HCT116 (cell line): Measurements from ENCODE around the gene CC2D1A. TPM values are rescaled to one million over a fixed set of nuclear protein-coding genes. Genes with fewer than 3 reads are reported as not detected.

Source experiments
- ATAC-seq: fragments of 200-7000 bp; cut with Tn5 transposase; 2 replicates; pipeline ENCODE4 v1.9.1; 2020; ENCODE audit warnings: mild to moderate bottlenecking, moderate library complexity
- BruUV-seq: library from RNA; stranded (reverse); fragments of 400-500 nt; replicated peaks from 2 replicates; lab custom pipeline; 2021; lab: Mats Ljungman, UMichigan
- CTCF ChIA-PET: fragments of 300-600 bp; sonication (Branson Sonifier 250); formaldehyde crosslinking; loops from one replicate; lab custom pipeline; 2021; ENCODE audit warnings: antibody characterized with exemption; lab: Charles Lee
- POLR2A ChIA-PET: fragments of 300-600, 350-600 bp; sonication (Branson Sonifier 250); formaldehyde crosslinking; loops from one replicate; lab custom pipeline; 2021; ENCODE audit warnings: antibody characterized with exemption; lab: Charles Lee
- RAD21 ChIA-PET, 2 experiments: fragments of 300-600 bp; sonication (Branson Sonifier 250); formaldehyde crosslinking; loops; one replicate each; lab custom pipeline; 2023; ENCODE audit warnings: low total read pairs in 2 of 2; ENCODE audit not compliant: uncharacterized antibody in 2 of 2, unreplicated experiment in 2 of 2, low non-redundant PET in 1 of 2; lab: Charles Lee
- DNase-seq: peaks from one replicate; pipeline ENCODE4 v3.0.0-alpha.2; 2010; ENCODE audit warnings: low read depth, low spot score
- H2AFZ ChIP-seq: fragments of 200-600 bp; shearing (Covaris generic), sonication (generic); 2 replicates; pipeline ENCODE4 v1.6.1; 2017; ENCODE audit warnings: low read depth, mixed run types, mixed read lengths, antibody characterized with exemption, low read length; ENCODE audit not compliant: poor library complexity, severe bottlenecking
- H3K27ac ChIP-seq: 2 replicates; pipeline ENCODE4 v1.5.1; 2012; ENCODE audit warnings: low read depth, low read length
- H3K27me3 ChIP-seq: fragments of 200-600 bp; sonication (generic); 2 replicates; pipeline ENCODE4 v1.6.1; 2016; ENCODE audit warnings: mixed run types, low read length, mixed read lengths; ENCODE audit not compliant: insufficient read depth
- H3K36me3 ChIP-seq, 2 experiments: fragments of 200-500 bp in 1 of 2; fragments of 200-600 bp in 1 of 2; sonication (Bioruptor generic) in 1 of 2; sonication (generic) in 1 of 2; 2 replicates each; pipeline versions ENCODE4 v1.5.1 to v1.6.1; 2014 to 2016; ENCODE audit warnings: low read length in 2 of 2, inconsistent platforms in 1 of 2, mixed read lengths in 1 of 2, mixed run types in 1 of 2; ENCODE audit not compliant: insufficient read depth in 2 of 2, control insufficient read depth in 1 of 2
- H3K4me1 ChIP-seq, 2 experiments: fragments of 200-600 bp in 1 of 2; sonication (generic) in 1 of 2; 2 replicates each; pipeline versions ENCODE4 v1.5.1 to v1.6.1; 2012 to 2017; ENCODE audit warnings: low read length in 2 of 2, inconsistent platforms in 1 of 2, mild to moderate bottlenecking in 1 of 2, mixed read lengths in 1 of 2, mixed run types in 1 of 2, moderate library complexity in 1 of 2; ENCODE audit not compliant: insufficient read depth in 2 of 2, control insufficient read depth in 1 of 2
- H3K4me2 ChIP-seq: fragments of 200-600 bp; sonication (generic); 2 replicates; pipeline ENCODE4 v1.6.1; 2017; ENCODE audit warnings: mixed run types, low read length, mixed read lengths
- H3K4me3 ChIP-seq, 2 experiments: fragments of 200-600 bp in 1 of 2; sonication (generic) in 1 of 2; replicated peaks in 1 of 2; 2 replicates each; pipeline ENCODE4 v1.5.1; 2011 to 2016; ENCODE audit warnings: low read length in 2 of 2, control low read depth in 1 of 2, low read depth in 1 of 2, mild to moderate bottlenecking in 1 of 2, mixed read lengths in 1 of 2, mixed run types in 1 of 2
- H3K79me2 ChIP-seq: fragments of 200-600 bp; sonication (generic); 2 replicates; pipeline ENCODE4 v1.6.1; 2017; ENCODE audit warnings: mild to moderate bottlenecking, mixed run types, low read length, moderate library complexity, mixed read lengths; ENCODE audit not compliant: insufficient read depth
- H3K9ac ChIP-seq: fragments of 200-600 bp; sonication (generic); 2 replicates; pipeline ENCODE4 v1.6.1; 2016; ENCODE audit warnings: low read length, mixed read lengths
- H3K9me2 ChIP-seq: fragments of 200-600 bp; sonication (generic), shearing (Covaris generic); 2 replicates; pipeline ENCODE4 v1.6.1; 2017; ENCODE audit warnings: mixed run types, mild to moderate bottlenecking, moderate library complexity; ENCODE audit not compliant: insufficient read depth
- H3K9me3 ChIP-seq, 2 experiments: fragments of 200-500 bp in 1 of 2; fragments of 200-600 bp in 1 of 2; sonication (Bioruptor generic) in 1 of 2; sonication (generic) in 1 of 2; 2 replicates each; pipeline ENCODE4 v1.6.1; 2014 to 2017; ENCODE audit warnings: low read length in 2 of 2, mixed read lengths in 2 of 2, inconsistent platforms in 1 of 2, low read depth in 1 of 2, mild to moderate bottlenecking in 1 of 2, mixed run types in 1 of 2, moderate library complexity in 1 of 2; ENCODE audit not compliant: control insufficient read depth in 1 of 2, insufficient read depth in 1 of 2
- H4K20me1 ChIP-seq: fragments of 200-600 bp; sonication (generic), shearing (Covaris generic); 2 replicates; pipeline ENCODE4 v1.6.1; 2017; ENCODE audit warnings: mixed run types, mild to moderate bottlenecking, moderate library complexity; ENCODE audit not compliant: insufficient read depth
- CBX3 ChIP-seq: IDR thresholded peaks from 2 replicates; pipeline ENCODE4 v1.6.1; 2012; ENCODE audit warnings: low read depth
- EGR1 ChIP-seq: IDR thresholded peaks from 2 replicates; pipeline ENCODE4 v1.6.1; 2012; ENCODE audit warnings: low read depth
- EZH2 ChIP-seq: fragments of 200-600 bp; sonication (generic); IDR thresholded peaks from 2 replicates; pipeline ENCODE4 v1.6.1; 2017; ENCODE audit warnings: antibody characterized with exemption, mixed run types
- EZH2phosphoT487 ChIP-seq: fragments of 200-600 bp; IDR thresholded peaks from 2 replicates; pipeline ENCODE4 v1.6.1; 2018; ENCODE audit warnings: antibody characterized with exemption, borderline replicate concordance
- FOSL1 ChIP-seq: IDR thresholded peaks from 2 replicates; pipeline ENCODE4 v1.6.1; 2012; ENCODE audit warnings: low read depth
- JUND ChIP-seq: IDR thresholded peaks from 2 replicates; pipeline ENCODE4 v1.6.1; 2012
- POLR2A ChIP-seq: IDR thresholded peaks from 2 replicates; pipeline ENCODE4 v1.7.0; 2011; ENCODE audit warnings: borderline replicate concordance; ENCODE audit not compliant: insufficient read depth, insufficient read length; ENCODE audit errors: extremely low read depth
- POLR2AphosphoS5 ChIP-seq: IDR thresholded peaks from 2 replicates; pipeline ENCODE4 v1.6.1; 2011; ENCODE audit warnings: mild to moderate bottlenecking, low read depth, low read length, moderate library complexity
- RAD21 ChIP-seq: IDR thresholded peaks from 2 replicates; pipeline ENCODE4 v1.6.1; 2012; ENCODE audit warnings: low read depth, mild to moderate bottlenecking
- SIN3A ChIP-seq: IDR thresholded peaks from 2 replicates; pipeline ENCODE4 v1.6.1; 2012; ENCODE audit warnings: low read depth
- SP1 ChIP-seq: IDR thresholded peaks from 2 replicates; pipeline ENCODE4 v1.6.1; 2012; ENCODE audit warnings: low read depth
- TCF7L2 ChIP-seq: IDR thresholded peaks from 2 replicates; pipeline ENCODE4 v1.7.0; 2011; ENCODE audit warnings: borderline replicate concordance, inconsistent platforms; ENCODE audit not compliant: insufficient read depth, insufficient read length; ENCODE audit errors: extremely low read depth
- ZFX ChIP-seq: fragments of 450-650 bp; IDR thresholded peaks from 2 replicates; pipeline ENCODE4 v1.6.1; 2017
- ZNF274 ChIP-seq: fragments of 200-500 bp; sonication (Bioruptor generic); IDR thresholded peaks from 2 replicates; pipeline ENCODE4 v1.6.1; 2014; ENCODE audit warnings: mild to moderate bottlenecking, low read depth, low read length, inconsistent platforms
- intact Hi-C: fragments of 100-400 bp; cut with micrococcal nuclease; formaldehyde crosslinking; loops from 2 replicates; pipeline ENCODE4 v1.10.0; 2022
- total RNA-seq: library from RNA; stranded (reverse); gene quantifications from one replicate; pipeline ENCODE4 v1.2.1, GENCODE V29; 2021; ENCODE audit not compliant: unreplicated experiment
- TF ChIP-seq, protein P1 (sequence below): IDR thresholded peaks from 2 replicates; pipeline ENCODE4 v1.6.1; 2012
- TF ChIP-seq, protein P2 (sequence below): IDR thresholded peaks from 2 replicates; pipeline ENCODE4 v1.6.1; 2011; ENCODE audit warnings: mild to moderate bottlenecking, low read length, moderate library complexity; ENCODE audit not compliant: insufficient replicate concordance; ENCODE audit errors: extremely low read depth
- TF ChIP-seq, protein P3 (sequence below), 3 experiments: fragments of 200-600 bp in 1 of 3; sonication (generic) in 1 of 3; IDR thresholded peaks in 2 of 3; conservative IDR thresholded peaks in 1 of 3; 2 replicates each; pipeline ENCODE4 v1.5.1; 2012 to 2017; ENCODE audit warnings: low read depth in 2 of 3, low read length in 2 of 3, antibody characterized with exemption in 1 of 3, borderline replicate concordance in 1 of 3, control low read depth in 1 of 3, mild to moderate bottlenecking in 1 of 3, mixed read lengths in 1 of 3, mixed run types in 1 of 3, moderate library complexity in 1 of 3; ENCODE audit not compliant: insufficient read depth in 1 of 3

CC2D1A gene
- total RNA-seq, 1 experiment from 2014 or later = 51.5 TPM

DNA sequence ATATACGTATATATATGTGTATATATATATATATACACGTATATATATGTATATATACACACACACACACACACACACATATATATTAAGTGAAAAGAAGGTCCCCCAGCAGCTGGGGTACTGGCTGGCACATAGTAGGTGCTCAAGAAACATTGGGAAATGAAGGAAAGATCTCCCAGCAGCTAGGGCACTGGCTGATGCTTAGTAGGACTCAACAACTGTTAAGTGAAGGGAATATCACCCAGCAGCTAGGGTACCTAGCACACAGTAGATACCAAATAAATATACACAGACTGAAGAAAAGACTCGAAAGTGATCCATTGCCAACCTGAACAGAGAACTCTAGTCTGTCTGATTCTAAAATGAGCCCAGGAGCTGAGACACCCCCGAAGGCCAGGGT, 20.0 kb downstream of the CC2D1A start:
- H3K79me2 ChIP-seq = no peaks in the 10 kb centered on the region
- no peaks in the 10 kb centered on the region for H4K20me1 ChIP-seq
- no TSS peak for BruUV-seq
- H3K9ac ChIP-seq = no peak overlapping the region
- H3K9me2 ChIP-seq = no peaks in the 10 kb centered on the region
- H3K4me1 ChIP-seq = no peaks in the 10 kb centered on the region
- no peaks in the 10 kb centered on the region for H3K27me3 ChIP-seq
- H3K4me2 ChIP-seq = no peak overlapping the region
- ChIA-PET CTCF (no interaction called here), RAD21 (no interaction called here), POLR2A (no interaction called here)
- ATAC-seq (no peak), DNase-seq (no peak)
- peaks cover 12 to 15% of the 10 kb centered on the region in 2 experiments for H3K36me3 ChIP-seq
- H3K9me3 ChIP-seq = no peaks in the 10 kb centered on the region
- no peak overlapping the region for H2AFZ ChIP-seq
- no peak overlapping the region for H3K27ac ChIP-seq
- TF ChIP-seq SP1 (no peak), POLR2AphosphoS5 (no peak), ZNF274 (no peak), TCF7L2 (no peak), ZFX (no peak)
- no peak overlapping the region for H3K4me3 ChIP-seq
- intact Hi-C loops = no loop called here

DNA sequence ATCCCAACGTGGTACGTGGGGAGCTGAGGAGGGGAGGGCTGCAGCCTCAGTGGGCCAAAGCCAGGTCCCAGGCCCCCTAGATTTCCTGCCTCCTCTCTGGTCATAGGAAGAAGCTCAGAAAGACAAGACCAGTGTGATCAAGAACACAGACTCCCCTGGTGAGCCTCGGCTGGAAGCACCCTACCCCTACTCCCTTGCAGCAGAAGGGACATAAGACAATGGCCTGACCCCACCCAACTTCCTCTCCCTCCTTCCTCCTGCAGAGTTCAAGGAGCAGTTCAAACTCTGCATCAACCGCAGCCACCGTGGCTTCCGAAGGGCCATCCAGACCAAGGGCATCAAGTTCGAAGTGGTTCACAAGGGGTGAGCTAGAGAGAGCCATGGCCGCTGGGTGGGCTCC, 20.7 kb downstream of the CC2D1A start:
- ATAC-seq (no peak), DNase-seq (no peak)
- intact Hi-C loops = no loop called here
- Histone ChIP-seq H3K79me2 (no peaks in the 10 kb centered on the region), H2AFZ (no peak overlapping the region), H3K27ac (no peak overlapping the region), H3K4me3 (no peak overlapping the region), H3K9me3 (no peaks in the 10 kb centered on the region), H3K27me3 (no peaks in the 10 kb centered on the region), H3K4me1 (no peaks in the 10 kb centered on the region), H3K36me3 (peaks cover 7 to 8% of the 10 kb centered on the region in 2 experiments; a peak in 2 of 4 replicates), H4K20me1 (no peaks in the 10 kb centered on the region), H3K9ac (no peak overlapping the region), H3K4me2 (no peak overlapping the region), H3K9me2 (no peaks in the 10 kb centered on the region)
- BruUV-seq = no TSS peak
- TF ChIP-seq ZNF274 (no peak), SIN3A (no peak), POLR2AphosphoS5 (no peak), EZH2 (no peak), EGR1 (no peak), POLR2A (no peak), ZFX (no peak), JUND (no peak), FOSL1 (no peak), CBX3 (no peak), RAD21 (no peak), EZH2phosphoT487 (no peak)
- TF ChIP-seq, protein P1, sequence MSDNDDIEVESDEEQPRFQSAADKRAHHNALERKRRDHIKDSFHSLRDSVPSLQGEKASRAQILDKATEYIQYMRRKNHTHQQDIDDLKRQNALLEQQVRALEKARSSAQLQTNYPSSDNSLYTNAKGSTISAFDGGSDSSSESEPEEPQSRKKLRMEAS = no peak
- TF ChIP-seq, protein P2, sequence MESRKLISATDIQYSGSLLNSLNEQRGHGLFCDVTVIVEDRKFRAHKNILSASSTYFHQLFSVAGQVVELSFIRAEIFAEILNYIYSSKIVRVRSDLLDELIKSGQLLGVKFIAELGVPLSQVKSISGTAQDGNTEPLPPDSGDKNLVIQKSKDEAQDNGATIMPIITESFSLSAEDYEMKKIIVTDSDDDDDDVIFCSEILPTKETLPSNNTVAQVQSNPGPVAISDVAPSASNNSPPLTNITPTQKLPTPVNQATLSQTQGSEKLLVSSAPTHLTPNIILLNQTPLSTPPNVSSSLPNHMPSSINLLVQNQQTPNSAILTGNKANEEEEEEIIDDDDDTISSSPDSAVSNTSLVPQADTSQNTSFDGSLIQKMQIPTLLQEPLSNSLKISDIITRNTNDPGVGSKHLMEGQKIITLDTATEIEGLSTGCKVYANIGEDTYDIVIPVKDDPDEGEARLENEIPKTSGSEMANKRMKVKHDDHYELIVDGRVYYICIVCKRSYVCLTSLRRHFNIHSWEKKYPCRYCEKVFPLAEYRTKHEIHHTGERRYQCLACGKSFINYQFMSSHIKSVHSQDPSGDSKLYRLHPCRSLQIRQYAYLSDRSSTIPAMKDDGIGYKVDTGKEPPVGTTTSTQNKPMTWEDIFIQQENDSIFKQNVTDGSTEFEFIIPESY = no peak
- TF ChIP-seq, protein P3, sequence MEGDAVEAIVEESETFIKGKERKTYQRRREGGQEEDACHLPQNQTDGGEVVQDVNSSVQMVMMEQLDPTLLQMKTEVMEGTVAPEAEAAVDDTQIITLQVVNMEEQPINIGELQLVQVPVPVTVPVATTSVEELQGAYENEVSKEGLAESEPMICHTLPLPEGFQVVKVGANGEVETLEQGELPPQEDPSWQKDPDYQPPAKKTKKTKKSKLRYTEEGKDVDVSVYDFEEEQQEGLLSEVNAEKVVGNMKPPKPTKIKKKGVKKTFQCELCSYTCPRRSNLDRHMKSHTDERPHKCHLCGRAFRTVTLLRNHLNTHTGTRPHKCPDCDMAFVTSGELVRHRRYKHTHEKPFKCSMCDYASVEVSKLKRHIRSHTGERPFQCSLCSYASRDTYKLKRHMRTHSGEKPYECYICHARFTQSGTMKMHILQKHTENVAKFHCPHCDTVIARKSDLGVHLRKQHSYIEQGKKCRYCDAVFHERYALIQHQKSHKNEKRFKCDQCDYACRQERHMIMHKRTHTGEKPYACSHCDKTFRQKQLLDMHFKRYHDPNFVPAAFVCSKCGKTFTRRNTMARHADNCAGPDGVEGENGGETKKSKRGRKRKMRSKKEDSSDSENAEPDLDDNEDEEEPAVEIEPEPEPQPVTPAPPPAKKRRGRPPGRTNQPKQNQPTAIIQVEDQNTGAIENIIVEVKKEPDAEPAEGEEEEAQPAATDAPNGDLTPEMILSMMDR (IDR thresholded peaks at IDR 0.05 in 2 of 3, conservative IDR thresholded peaks at IDR 0.05 in 1 of 3; ENCODE audit: borderline replicate concordance in 1 of 3, insufficient read depth in 1 of 3, low read depth in 2 of 3, low read length in 2 of 3) = no peak
- RAD21 ChIA-PET = no interaction called here
- CTCF ChIA-PET = no interaction called here
- POLR2A ChIA-PET = no interaction called here
